ENCODE results near the gene NES. TPM values are rescaled to one million over a fixed set of nuclear protein-coding genes. Genes with fewer than 3 reads are reported as not detected.
A peak's percentile ranks its signal among the peaks of the same experiment; 100 is the strongest.

NES gene
- total RNA-seq, 4 donors from 2014 or later: 4.3 to 10.4 (median 9.0) TPM

- peaks cover 8 to 16% of the 10 kb centered on the region in 2 donors for H3K4me1 ChIP-seq
- H3K36me3 ChIP-seq: no peaks in the 10 kb centered on the region
- no peak overlapping the region for H3K27ac ChIP-seq
- no peaks in the 10 kb centered on the region for H3K9me3 ChIP-seq
- whole genome bisulfite sequencing, 2 donors: 78% methylated on average over 9 of the region's 9 CpGs
- no peak for DNase-seq
- no peak for TF ChIP-seq POLR2A (IDR thresholded peaks at IDR 0.05)
- no peak overlapping the region for H3K4me3 ChIP-seq (replicated peaks in 1 of 3)
- intact Hi-C loops (cut with DNase I): no loop called here
- H3K27me3 ChIP-seq: no peaks in the 10 kb centered on the region
These were observed 24.2 kb downstream of the NES start for GRCh38 chr1:156652992-156653355.

GRCh38 chr1:156652131-156652991 is 24.8 kb downstream of the NES start:
- WGBS, 2 donors: 42 to 43% methylated on average over 12 to 14 of the region's 16 CpGs
- intact Hi-C loops (cut with DNase I): no loop called here
- no peak overlapping the region for H3K27ac ChIP-seq
- peak in 1 of 2 donors; percentile 48 for DNase-seq
- no peaks in the 10 kb centered on the region for H3K9me3 ChIP-seq
- no peaks in the 10 kb centered on the region for H3K36me3 ChIP-seq
- H3K27me3 ChIP-seq: no peaks in the 10 kb centered on the region
- peaks cover 4 to 10% of the 10 kb centered on the region in 2 donors for H3K4me1 ChIP-seq
- H3K4me3 ChIP-seq (replicated peaks in 1 of 3): no peak overlapping the region
- no peak for TF ChIP-seq POLR2A (IDR thresholded peaks at IDR 0.05)
- TF ChIP-seq CTCF (IDR thresholded peaks at IDR 0.05): no peak

- no peaks in the 10 kb centered on the region for H3K9me3 ChIP-seq
- 0 to 20% methylated on average over 2 of the region's 2 CpGs for WGBS, 2 donors
- DNase-seq: no peak
- no peaks in the 10 kb centered on the region for H3K36me3 ChIP-seq
- intact Hi-C loops (cut with DNase I): no loop called here
- no peak for TF ChIP-seq POLR2A (IDR thresholded peaks at IDR 0.05)
- H3K4me1 ChIP-seq: no peaks in the 10 kb centered on the region
- no peak overlapping the region for H3K4me3 ChIP-seq (replicated peaks in 1 of 3)
- H3K27ac ChIP-seq: no peak overlapping the region
- H3K27me3 ChIP-seq: no peaks in the 10 kb centered on the region
These were observed 28.3 kb downstream of the NES start for GRCh38 chr1:156648951-156649350.

GRCh38 chr1:156648496-156648895 is 28.7 kb downstream of the NES start:
- TF ChIP-seq POLR2A (IDR thresholded peaks at IDR 0.05) (no peak), CTCF (IDR thresholded peaks at IDR 0.05) (no peak)
- no peak overlapping the region for H3K27ac ChIP-seq
- no peak for DNase-seq
- 85 to 90% methylated on average over 4 to 10 of the region's 10 CpGs for WGBS, 2 donors
- H3K27me3 ChIP-seq: no peaks in the 10 kb centered on the region
- intact Hi-C loops (cut with DNase I): no loop called here
- H3K9me3 ChIP-seq: no peaks in the 10 kb centered on the region
- no peaks in the 10 kb centered on the region for H3K36me3 ChIP-seq
- H3K4me3 ChIP-seq (replicated peaks in 1 of 3): no peak overlapping the region
- H3K4me1 ChIP-seq: no peaks in the 10 kb centered on the region

DNA sequence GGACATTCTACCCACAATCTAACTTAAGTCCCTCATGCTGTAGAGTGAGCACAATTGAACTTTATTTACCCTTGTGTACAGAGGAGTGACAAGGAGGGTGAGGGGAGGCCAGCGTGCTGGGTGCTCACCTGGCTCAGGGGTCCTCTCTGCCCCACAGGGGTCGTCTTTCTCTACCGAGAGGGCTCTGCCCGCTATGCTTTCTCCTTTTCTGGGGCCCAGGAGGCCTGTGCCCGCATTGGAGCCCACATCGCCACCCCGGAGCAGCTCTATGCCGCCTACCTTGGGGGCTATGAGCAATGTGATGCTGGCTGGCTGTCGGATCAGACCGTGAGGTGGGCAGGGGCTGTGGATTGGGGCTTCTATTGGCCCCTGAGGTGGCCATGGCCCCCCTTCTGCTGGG is 29.9 kb downstream of the NES start:
- H3K4me1 ChIP-seq: peaks cover 0 to under 1% of the 10 kb centered on the region in 2 donors
- intact Hi-C loops (cut with DNase I): no loop called here
- 65 to 68% methylated on average over 6 to 9 of the region's 10 CpGs for WGBS, 2 donors
- no peak overlapping the region for H3K27ac ChIP-seq
- no peak for DNase-seq
- TF ChIP-seq POLR2A (IDR thresholded peaks at IDR 0.05) (no peak), CTCF (IDR thresholded peaks at IDR 0.05) (no peak)
- H3K27me3 ChIP-seq: peaks cover 6% of the 10 kb centered on the region
- no peak overlapping the region for H3K4me3 ChIP-seq (replicated peaks in 1 of 3)
- no peaks in the 10 kb centered on the region for H3K9me3 ChIP-seq
- no peaks in the 10 kb centered on the region for H3K36me3 ChIP-seq

- Histone ChIP-seq H3K27me3 (peaks cover 11% of the 10 kb centered on the region), H3K4me3 (replicated peaks in 1 of 3) (no peak overlapping the region), H3K4me1 (peaks cover 4 to 6% of the 10 kb centered on the region in 2 donors), H3K9me3 (no peaks in the 10 kb centered on the region), H3K36me3 (no peaks in the 10 kb centered on the region), H3K27ac (no peak overlapping the region)
- DNase-seq: no peak
- intact Hi-C loops (cut with DNase I): no loop called here
- WGBS, 2 donors: 3 to 6% methylated on average over 25 to 32 of the region's 51 CpGs
- TF ChIP-seq POLR2A (IDR thresholded peaks at IDR 0.05) (no peak), CTCF (IDR thresholded peaks at IDR 0.05) (no peak)
These were observed 30.4 kb downstream of the NES start for GRCh38 chr1:156646738-156647211.

Data from thyroid gland (tissue), 4 donors.